Body of pancreas (tissue), 4 donors: ENCODE measurements around the gene SH3BP1.

Experiments used
- POLR2A ChIP-seq, 3 donors: fragments of 450-650 bp; IDR thresholded peaks; one replicate each; pipeline ENCODE4 v1.6.1; 2016; ENCODE audit warnings: antibody characterized with exemption in 3 of 3, mild to moderate bottlenecking in 2 of 3
- TF ChIP-seq, protein P1 (sequence below), 7 experiments: fragments of 450-650 bp in 4 of 7; fragments of 200-600 bp in 3 of 7; sonication (generic) in 3 of 7; IDR thresholded peaks; one replicate each; pipeline ENCODE4 v1.5.1; 2016 to 2019; ENCODE audit warnings: antibody characterized with exemption in 7 of 7

DNA sequence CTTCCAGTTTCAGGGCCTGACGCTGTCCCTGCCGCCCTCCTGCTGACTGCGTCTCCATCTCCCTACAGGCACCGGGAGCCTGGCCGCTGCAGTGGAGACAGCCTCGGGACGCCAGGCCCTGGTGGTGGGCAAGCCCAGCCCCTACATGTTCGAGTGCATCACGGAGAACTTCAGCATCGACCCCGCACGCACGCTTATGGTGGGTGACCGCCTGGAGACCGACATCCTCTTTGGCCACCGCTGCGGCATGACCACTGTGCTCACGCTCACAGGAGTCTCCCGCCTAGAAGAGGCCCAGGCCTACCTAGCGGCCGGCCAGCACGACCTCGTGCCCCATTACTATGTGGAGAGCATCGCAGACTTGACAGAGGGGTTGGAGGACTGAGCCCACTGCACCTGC, 26.0 kb downstream of the SH3BP1 start:
- no peak for TF ChIP-seq POLR2A (IDR thresholded peaks at IDR 0.05)
- TF ChIP-seq, protein P1, sequence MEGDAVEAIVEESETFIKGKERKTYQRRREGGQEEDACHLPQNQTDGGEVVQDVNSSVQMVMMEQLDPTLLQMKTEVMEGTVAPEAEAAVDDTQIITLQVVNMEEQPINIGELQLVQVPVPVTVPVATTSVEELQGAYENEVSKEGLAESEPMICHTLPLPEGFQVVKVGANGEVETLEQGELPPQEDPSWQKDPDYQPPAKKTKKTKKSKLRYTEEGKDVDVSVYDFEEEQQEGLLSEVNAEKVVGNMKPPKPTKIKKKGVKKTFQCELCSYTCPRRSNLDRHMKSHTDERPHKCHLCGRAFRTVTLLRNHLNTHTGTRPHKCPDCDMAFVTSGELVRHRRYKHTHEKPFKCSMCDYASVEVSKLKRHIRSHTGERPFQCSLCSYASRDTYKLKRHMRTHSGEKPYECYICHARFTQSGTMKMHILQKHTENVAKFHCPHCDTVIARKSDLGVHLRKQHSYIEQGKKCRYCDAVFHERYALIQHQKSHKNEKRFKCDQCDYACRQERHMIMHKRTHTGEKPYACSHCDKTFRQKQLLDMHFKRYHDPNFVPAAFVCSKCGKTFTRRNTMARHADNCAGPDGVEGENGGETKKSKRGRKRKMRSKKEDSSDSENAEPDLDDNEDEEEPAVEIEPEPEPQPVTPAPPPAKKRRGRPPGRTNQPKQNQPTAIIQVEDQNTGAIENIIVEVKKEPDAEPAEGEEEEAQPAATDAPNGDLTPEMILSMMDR (IDR thresholded peaks at IDR 0.05) = no peak
